Stomach smooth muscle (tissue), 2 donors: ENCODE data around the gene HDGFL3.
"Not testable (repeated sequence)": the region's sequence is repeated elsewhere in the genome, so short reads cannot be mapped to it uniquely, and the experiment has no call there.

Experiments
- H3K27ac ChIP-seq: one replicate; pipeline ENCODE4 v1.7.0; 2013; ENCODE audit warnings: mild to moderate bottlenecking, low read length, inconsistent platforms
- H3K27me3 ChIP-seq, 2 donors: one replicate each; pipeline ENCODE4 v1.7.0; 2013; ENCODE audit warnings: low read length in 2 of 2; ENCODE audit not compliant: insufficient read depth in 2 of 2, control insufficient read depth in 1 of 2
- H3K36me3 ChIP-seq, 2 donors: one replicate each; pipeline ENCODE4 v1.7.0; 2013; ENCODE audit warnings: low read length in 2 of 2; ENCODE audit not compliant: control insufficient read depth in 2 of 2, insufficient read depth in 2 of 2
- H3K4me1 ChIP-seq: one replicate; pipeline ENCODE4 v1.7.0; 2013; ENCODE audit warnings: low read length; ENCODE audit not compliant: control insufficient read depth, insufficient read depth
- H3K4me3 ChIP-seq, 2 donors: one replicate each; pipeline ENCODE4 v1.7.0; 2013; ENCODE audit warnings: low read length in 2 of 2
- H3K9ac ChIP-seq, 2 donors: one replicate each; pipeline ENCODE4 v1.7.0; 2013; ENCODE audit warnings: low read length in 2 of 2, mild to moderate bottlenecking in 1 of 2
- H3K9me3 ChIP-seq, 2 donors: one replicate each; pipeline ENCODE4 v1.7.0; 2013; ENCODE audit warnings: low read length in 2 of 2; ENCODE audit not compliant: control insufficient read depth in 2 of 2
- donor health status: healthy.
- donor health status: Pancreatic carcinoma.

Gene HDGFL3

DNA sequence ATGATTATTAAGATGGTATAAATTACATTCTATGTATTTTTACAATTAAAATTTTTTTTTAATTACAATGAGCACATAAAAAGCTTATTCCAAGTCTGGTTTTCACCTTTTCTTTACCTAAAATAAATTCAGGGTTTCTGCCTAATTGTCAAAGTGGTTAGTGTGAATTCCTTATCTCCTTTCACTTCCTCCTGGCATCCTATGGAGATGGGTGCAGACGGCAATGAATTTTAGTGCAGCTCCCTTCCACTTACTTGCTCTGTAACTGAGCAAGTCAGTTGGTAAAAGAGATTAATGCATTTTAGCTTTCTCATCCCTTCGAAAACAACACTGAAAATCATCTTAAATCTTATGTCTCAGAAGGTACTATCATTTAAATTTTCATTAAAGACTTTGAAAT, 13.1 kb downstream of the HDGFL3 start:
- no peak overlapping the region for H3K4me3 ChIP-seq
- no peaks in the 10 kb centered on the region for H3K4me1 ChIP-seq
- H3K9me3 ChIP-seq, result no peaks in the 10 kb centered on the region
- H3K36me3 ChIP-seq, result no peaks in the 10 kb centered on the region
- no peak overlapping the region for H3K27ac ChIP-seq
- no peak overlapping the region for H3K9ac ChIP-seq
- H3K27me3 ChIP-seq, result no peaks in the 10 kb centered on the region

GRCh38 chr15:83193721-83194120, 13.9 kb downstream of the HDGFL3 start:
- Histone ChIP-seq H3K4me3 (no peak overlapping the region), H3K27ac (no peak overlapping the region), H3K36me3 (no peaks in the 10 kb centered on the region), H3K27me3 (no peaks in the 10 kb centered on the region), H3K4me1 (no peaks in the 10 kb centered on the region), H3K9me3 (no peaks in the 10 kb centered on the region), H3K9ac (no peak overlapping the region)

- no peaks in the 10 kb centered on the region for H3K27me3 ChIP-seq
- no peaks in the 10 kb centered on the region for H3K4me1 ChIP-seq
- H3K27ac ChIP-seq, result no peak overlapping the region
- H3K9ac ChIP-seq, result no peak overlapping the region
- H3K9me3 ChIP-seq, result no peaks in the 10 kb centered on the region
- no peak overlapping the region for H3K4me3 ChIP-seq
- H3K36me3 ChIP-seq, result no peaks in the 10 kb centered on the region
Measured at GRCh38 chr15:83192742-83193141, 14.9 kb downstream of the HDGFL3 start.

- no peaks in the 10 kb centered on the region for H3K9me3 ChIP-seq
- no peak overlapping the region for H3K9ac ChIP-seq
- no peak overlapping the region for H3K27ac ChIP-seq
- H3K4me1 ChIP-seq, result no peaks in the 10 kb centered on the region
- no peaks in the 10 kb centered on the region for H3K27me3 ChIP-seq
- H3K4me3 ChIP-seq, result no peak overlapping the region
- no peaks in the 10 kb centered on the region for H3K36me3 ChIP-seq
Measured at GRCh38 chr15:83190450-83190849, 17.2 kb downstream of the HDGFL3 start.

- Histone ChIP-seq H3K27me3 (no peaks in the 10 kb centered on the region), H3K4me1 (no peaks in the 10 kb centered on the region), H3K36me3 (no peaks in the 10 kb centered on the region), H3K9ac (no peak overlapping the region), H3K4me3 (no peak overlapping the region), H3K27ac (no peak overlapping the region), H3K9me3 (no peaks in the 10 kb centered on the region)
Measured at GRCh38 chr15:83185561-83185960, 22.1 kb downstream of the HDGFL3 start.

- H3K27ac ChIP-seq, result no peak overlapping the region
- no peaks in the 10 kb centered on the region for H3K4me1 ChIP-seq
- no peaks in the 10 kb centered on the region for H3K36me3 ChIP-seq
- H3K27me3 ChIP-seq, result no peaks in the 10 kb centered on the region
- no peaks in the 10 kb centered on the region for H3K9me3 ChIP-seq
- no peak overlapping the region for H3K4me3 ChIP-seq
- no peak overlapping the region for H3K9ac ChIP-seq
Measured at GRCh38 chr15:83178869-83179325, 28.7 kb downstream of the HDGFL3 start.

DNA sequence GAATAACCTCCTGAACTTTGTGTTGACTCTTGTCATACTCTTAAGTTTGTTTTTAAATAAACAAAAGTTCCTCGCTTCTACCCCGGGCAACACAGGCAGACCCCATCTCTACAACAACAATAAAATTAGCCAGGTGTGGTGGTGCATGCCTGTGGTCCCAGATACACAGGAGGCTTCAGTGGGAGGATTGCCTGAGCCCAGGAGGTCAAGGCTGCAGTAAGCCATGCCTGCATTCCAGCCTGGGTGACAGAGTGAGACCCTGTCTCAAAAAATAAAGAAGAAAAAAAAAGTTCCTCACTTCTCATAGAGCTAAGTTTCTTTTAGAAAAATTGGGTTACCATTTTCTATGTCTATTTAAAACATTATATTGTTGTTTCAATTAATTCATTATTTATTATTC, 29.2 kb downstream of the HDGFL3 start:
- Histone ChIP-seq H3K9ac (no peak overlapping the region), H3K9me3 (no peaks in the 10 kb centered on the region), H3K27ac (no peak overlapping the region), H3K27me3 (no peaks in the 10 kb centered on the region), H3K36me3 (no peaks in the 10 kb centered on the region), H3K4me3 (no peak overlapping the region), H3K4me1 (no peaks in the 10 kb centered on the region)

- H3K9ac ChIP-seq, result no peak overlapping the region
- no peaks in the 10 kb centered on the region for H3K9me3 ChIP-seq
- H3K27ac ChIP-seq, result no peak overlapping the region
- H3K27me3 ChIP-seq, result no peaks in the 10 kb centered on the region
- H3K4me3 ChIP-seq, result no peak overlapping the region
- H3K36me3 ChIP-seq, result no peaks in the 10 kb centered on the region
- no peaks in the 10 kb centered on the region for H3K4me1 ChIP-seq
Measured at GRCh38 chr15:83174891-83175290, 32.7 kb downstream of the HDGFL3 start.

GRCh38 chr15:83170474-83171165, 37.0 kb downstream of the HDGFL3 start:
- Histone ChIP-seq H3K36me3 (no peaks in the 10 kb centered on the region), H3K27me3 (no peaks in the 10 kb centered on the region), H3K27ac (no peak overlapping the region), H3K9ac (no peak overlapping the region), H3K4me3 (no peak overlapping the region), H3K9me3 (no peaks in the 10 kb centered on the region), H3K4me1 (no peaks in the 10 kb centered on the region)

GRCh38 chr15:83169576-83169975, 38.0 kb downstream of the HDGFL3 start:
- not testable (repeated sequence) for H3K27ac ChIP-seq, H3K4me1 ChIP-seq, H3K9me3 ChIP-seq, H3K27me3 ChIP-seq, H3K36me3 ChIP-seq, H3K9ac ChIP-seq, H3K4me3 ChIP-seq

- H3K36me3 ChIP-seq, result no peaks in the 10 kb centered on the region
- no peaks in the 10 kb centered on the region for H3K9me3 ChIP-seq
- H3K9ac ChIP-seq, result no peak overlapping the region
- H3K27ac ChIP-seq, result no peak overlapping the region
- no peak overlapping the region for H3K4me3 ChIP-seq
- H3K27me3 ChIP-seq, result no peaks in the 10 kb centered on the region
- no peaks in the 10 kb centered on the region for H3K4me1 ChIP-seq
Measured at GRCh38 chr15:83166830-83167229, 40.8 kb downstream of the HDGFL3 start.
